Natural killer cell (primary cell): ENCODE results near the gene NACA. TPM values are rescaled to one million over a fixed set of nuclear protein-coding genes. Genes with fewer than 3 reads are reported as not detected.
"Not testable (repeated sequence)": the region's sequence is repeated elsewhere in the genome, so short reads cannot be mapped to it uniquely, and the experiment has no call there.

Source experiments
- ATAC-seq, 3 donors: fragments of 150-1000 bp in 2 of 3; fragments of 200-7000 bp in 1 of 3; cut with Tn5 transposase; 1 replicate in 1 of 3; 2 replicates in 2 of 3; pipeline ENCODE4 v1.10.0; 2021; ENCODE audit warnings: mild to moderate bottlenecking in 2 of 3, moderate library complexity in 2 of 3
- DNase-seq, 2 donors: peaks; one replicate each; pipeline versions ENCODE4 v3.0.0 to v3.0.0-alpha.2; 2013 to 2021; ENCODE audit warnings: mixed read lengths in 1 of 2
- H3K27ac ChIP-seq: one replicate; pipeline ENCODE4 v1.5.1; 2013; ENCODE audit warnings: mild to moderate bottlenecking, low read length
- H3K27me3 ChIP-seq: one replicate; pipeline ENCODE4 v1.6.1; 2013; ENCODE audit warnings: low read length; ENCODE audit not compliant: control insufficient read depth, insufficient read depth
- H3K36me3 ChIP-seq: one replicate; pipeline ENCODE4 v1.6.1; 2013; ENCODE audit warnings: low read length; ENCODE audit not compliant: control insufficient read depth, insufficient read depth
- H3K4me1 ChIP-seq: one replicate; pipeline ENCODE4 v1.6.1; 2013; ENCODE audit warnings: low read length; ENCODE audit not compliant: control insufficient read depth, insufficient read depth
- H3K4me3 ChIP-seq: one replicate; pipeline ENCODE4 v1.5.1; 2013; ENCODE audit warnings: low read length
- H3K9me3 ChIP-seq: one replicate; pipeline ENCODE4 v1.6.1; 2013; ENCODE audit warnings: low read length; ENCODE audit not compliant: control insufficient read depth, insufficient read depth
- H3K27ac Mint-ChIP-seq, 2 donors: one replicate each; pipeline ENCODE4 v1.8.0; 2022; ENCODE audit warnings: mild to moderate bottlenecking in 2 of 2, mixed read lengths in 2 of 2, moderate library complexity in 1 of 2
- H3K27me3 Mint-ChIP-seq, 2 donors: one replicate each; pipeline ENCODE4 v1.8.0; 2022; ENCODE audit warnings: low read depth in 2 of 2, mixed read lengths in 2 of 2
- H3K36me3 Mint-ChIP-seq: one replicate; pipeline ENCODE4 v1.8.0; 2022; ENCODE audit warnings: mixed read lengths
- H3K4me1 Mint-ChIP-seq, 2 donors: one replicate each; pipeline ENCODE4 v1.8.0; 2022; ENCODE audit warnings: mixed read lengths in 2 of 2
- H3K4me3 Mint-ChIP-seq: one replicate; pipeline ENCODE4 v1.8.0; 2022; ENCODE audit warnings: mild to moderate bottlenecking, moderate library complexity, mixed read lengths
- H3K9me3 Mint-ChIP-seq, 2 donors: one replicate each; pipeline ENCODE4 v1.8.0; 2022; ENCODE audit warnings: mixed read lengths in 2 of 2
- CTCF ChIP-seq: fragments of 200-600 bp; IDR thresholded peaks from one replicate; pipeline ENCODE4 v1.8.0; 2022; ENCODE audit warnings: antibody characterized with exemption
- WGBS: methylation state at CpG from one replicate; pipeline ENCODE4 v1.1.7; 2013; ENCODE audit warnings: missing lambda C conversion rate; ENCODE audit not compliant: insufficient coverage; 5-methylcytosine and 5-hydroxymethylcytosine counted together
- intact Hi-C: fragments of 100-400 bp; cut with micrococcal nuclease; formaldehyde crosslinking; loops from one replicate; pipeline ENCODE4 v1.14.2; 2022
- total RNA-seq, 4 donors: library from RNA; stranded (reverse); fragments of 120-200 nt in 1 of 4; gene quantifications; one replicate each; pipeline versions ENCODE4 v1.2.3 to v1.2.4, GENCODE V29; 2013 to 2022

The NACA gene
- total RNA-seq, 3 donors from 2014 or later (not counting 1 experiment from before 2014, with no cell fraction given), result 644 to 785 (median 695) TPM

DNA sequence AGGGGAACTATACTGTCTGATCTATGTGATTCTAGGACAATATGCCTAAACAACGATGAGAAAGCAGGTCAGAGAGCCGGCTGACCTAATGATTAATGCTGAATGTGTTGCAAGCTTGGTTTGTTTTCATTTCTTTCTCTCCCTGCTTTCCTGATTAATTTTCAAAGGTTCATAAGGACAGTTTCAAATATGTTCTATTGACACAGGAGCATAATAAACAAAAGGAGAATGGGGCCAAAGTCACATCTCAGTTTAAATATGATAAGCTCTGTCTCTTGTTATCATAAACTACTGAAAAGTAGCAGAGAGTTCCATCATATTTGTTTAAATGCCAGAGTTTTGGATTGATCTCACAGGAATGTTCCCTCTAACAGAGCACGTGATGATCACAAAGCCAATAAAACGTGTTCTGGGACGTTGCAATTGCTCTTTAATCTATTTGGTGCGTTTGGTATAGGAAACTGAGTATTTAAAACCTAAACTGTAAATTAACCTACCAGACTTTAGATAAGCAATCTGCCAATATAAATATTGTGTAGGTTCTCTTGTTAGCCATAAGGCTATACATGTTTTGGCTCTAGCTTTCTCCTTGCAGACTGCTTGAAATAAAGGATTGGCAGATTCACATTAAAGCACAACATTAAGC lies 34.3 kb upstream of the NACA start:
- Histone ChIP-seq H3K4me3 (no peak overlapping the region), H3K36me3 (no peaks in the 10 kb centered on the region), H3K4me1 (peaks cover 4% of the 10 kb centered on the region), H3K9me3 (no peaks in the 10 kb centered on the region), H3K27ac (no peak overlapping the region), H3K27me3 (no peaks in the 10 kb centered on the region)
- Mint-ChIP-seq H3K27me3 (peaks cover 5 to 8% of the 10 kb centered on the region in 2 donors), H3K36me3 (no peaks in the 10 kb centered on the region), H3K9me3 (peaks cover 0 to 3% of the 10 kb centered on the region in 2 donors), H3K4me1 (no peaks in the 10 kb centered on the region), H3K4me3 (no peak overlapping the region), H3K27ac (no peak overlapping the region)
- intact Hi-C loops, result loop anchor here (10.0 kb wide), 1 partner anchor 425 kb away; no protein-coding TSS in a partner anchor
- DNase-seq (no peak), ATAC-seq (no peak)
- TF ChIP-seq CTCF, result no peak
- WGBS, result 91% methylated on average over 3 of the region's 6 CpGs

DNA sequence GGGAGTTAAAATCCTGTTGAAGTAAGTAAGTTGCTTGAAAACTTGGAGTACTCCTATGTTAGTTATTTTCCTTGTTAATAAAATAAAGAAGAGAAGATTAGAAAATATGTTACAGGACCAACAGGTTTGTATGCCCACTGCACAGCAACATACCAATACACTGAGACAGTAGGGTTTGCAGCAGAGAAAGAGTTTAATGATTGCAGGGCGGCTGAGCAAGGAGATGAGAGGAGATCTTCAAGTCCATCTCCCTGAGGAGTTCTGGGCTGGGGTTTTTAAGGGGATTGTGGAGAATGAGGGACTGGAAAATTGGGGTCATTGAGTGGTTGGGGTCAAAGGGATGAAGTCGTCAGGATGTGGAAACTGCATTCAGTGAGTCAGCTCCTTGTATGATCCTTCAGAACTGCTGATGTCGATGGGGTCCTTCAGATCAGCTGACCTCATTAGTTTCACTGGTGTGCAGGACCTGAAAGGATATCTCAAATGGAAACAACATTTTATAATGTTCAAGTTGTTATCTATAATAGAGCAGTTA lies 33.7 kb upstream of the NACA start:
- Histone ChIP-seq H3K27me3 (no peaks in the 10 kb centered on the region), H3K27ac (no peak overlapping the region), H3K4me3 (no peak overlapping the region), H3K9me3 (no peaks in the 10 kb centered on the region), H3K36me3 (no peaks in the 10 kb centered on the region), H3K4me1 (peaks cover 4% of the 10 kb centered on the region)
- WGBS, result 92% methylated on average over 3 of the region's 3 CpGs
- Mint-ChIP-seq H3K4me1 (no peaks in the 10 kb centered on the region), H3K4me3 (no peak overlapping the region), H3K27me3 (peaks cover 5 to 8% of the 10 kb centered on the region in 2 donors), H3K9me3 (peaks cover 0 to 3% of the 10 kb centered on the region in 2 donors), H3K27ac (no peak overlapping the region), H3K36me3 (no peaks in the 10 kb centered on the region)
- no peak for ATAC-seq
- no peak for TF ChIP-seq CTCF
- intact Hi-C loops, result loop anchor here (10.0 kb wide), 1 partner anchor 426 kb away; no protein-coding TSS in a partner anchor
- DNase-seq, result no peak

GRCh38 chr12:56757971-56758370 lies 32.9 kb upstream of the NACA start:
- H3K27me3 ChIP-seq, H3K27ac ChIP-seq, H3K9me3 Mint-ChIP-seq, H3K9me3 ChIP-seq, H3K27ac Mint-ChIP-seq, H3K27me3 Mint-ChIP-seq, H3K4me1 Mint-ChIP-seq, H3K36me3 ChIP-seq, ATAC-seq, DNase-seq, H3K4me3 ChIP-seq, H3K4me1 ChIP-seq, H3K36me3 Mint-ChIP-seq, H3K4me3 Mint-ChIP-seq: not testable (repeated sequence)
- intact Hi-C loops, result loop anchor here (1.0 to 10.0 kb wide), 2 partner anchors 229 to 427 kb away; no protein-coding TSS in a partner anchor
- no CpG with 5 or more reads among the region's 1 CpG for WGBS

GRCh38 chr12:56753566-56753965 lies 28.5 kb upstream of the NACA start:
- no peaks in the 10 kb centered on the region for H3K9me3 Mint-ChIP-seq
- H3K4me3 Mint-ChIP-seq, result peak overlapping the region; percentile 60
- no peak overlapping the region for H3K27ac Mint-ChIP-seq
- no peak overlapping the region for H3K4me3 ChIP-seq
- no peaks in the 10 kb centered on the region for H3K36me3 Mint-ChIP-seq
- ATAC-seq (no peak), DNase-seq (no peak)
- no peaks in the 10 kb centered on the region for H3K27me3 ChIP-seq
- H3K9me3 ChIP-seq, result no peaks in the 10 kb centered on the region
- peaks cover 0 to 2% of the 10 kb centered on the region in 2 donors for H3K27me3 Mint-ChIP-seq
- no peak for TF ChIP-seq CTCF
- 100% methylated on average over 1 of the region's 1 CpG for WGBS
- H3K27ac ChIP-seq, result no peak overlapping the region
- peaks cover 14% of the 10 kb centered on the region for H3K4me1 ChIP-seq
- no peaks in the 10 kb centered on the region for H3K36me3 ChIP-seq
- peaks cover 16 to 19% of the 10 kb centered on the region in 2 donors for H3K4me1 Mint-ChIP-seq
- intact Hi-C loops, result loop anchor here (10.0 kb wide), 1 partner anchor 431 kb away; no protein-coding TSS in a partner anchor
